GM18861 (cell line): ENCODE measurements around the gene CHPF2.

Experiments
- ATAC-seq: cut with Tn5 transposase; IDR thresholded peaks from one replicate; pipeline ENCODE4 v1.9.1; 2021; ENCODE audit not compliant: unreplicated experiment

The CHPF2 gene

GRCh38 chr7:151245360-151246101, 13.2 kb downstream of the CHPF2 start:
- no peak for ATAC-seq

GRCh38 chr7:151246102-151246850, 14.0 kb downstream of the CHPF2 start:
- no peak for ATAC-seq

GRCh38 chr7:151246851-151247580, 14.7 kb downstream of the CHPF2 start:
- no peak for ATAC-seq

GRCh38 chr7:151247611-151248345, 15.5 kb downstream of the CHPF2 start:
- no peak for ATAC-seq

- no peak for ATAC-seq
Observed at GRCh38 chr7:151248346-151249033, 16.2 kb downstream of the CHPF2 start, which contains the start of gene SMARCD3. Gene SMARCD3 (minus strand): TSS chr7:151248694. CDS start chr7:151248562, 132 bp downstream.

GRCh38 chr7:151249034-151249731, 16.9 kb downstream of the CHPF2 start:
- ATAC-seq = no peak

- no peak for ATAC-seq
Observed at GRCh38 chr7:151249732-151250072, 17.4 kb downstream of the CHPF2 start.

GRCh38 chr7:151250181-151251132, 18.2 kb downstream of the CHPF2 start:
- no peak for ATAC-seq

GRCh38 chr7:151251328-151251688, 19.0 kb downstream of the CHPF2 start:
- ATAC-seq = no peak

GRCh38 chr7:151251689-151252560, 19.6 kb downstream of the CHPF2 start:
- no peak for ATAC-seq

- ATAC-seq = no peak
Observed at GRCh38 chr7:151252561-151252835, 20.2 kb downstream of the CHPF2 start.

- no peak for ATAC-seq
Observed at GRCh38 chr7:151252961-151253711, 20.9 kb downstream of the CHPF2 start.

GRCh38 chr7:151254316-151254715, 22.0 kb downstream of the CHPF2 start:
- ATAC-seq = no peak

- ATAC-seq = no peak
Observed at GRCh38 chr7:151254851-151255250, 22.6 kb downstream of the CHPF2 start.

- ATAC-seq = no peak
Observed at GRCh38 chr7:151255390-151255789, 23.1 kb downstream of the CHPF2 start.

- ATAC-seq = no peak
Observed at GRCh38 chr7:151256410-151257045, 24.2 kb downstream of the CHPF2 start.

- ATAC-seq = no peak
Observed at GRCh38 chr7:151257990-151258389, 25.7 kb downstream of the CHPF2 start.
